Measurements from ENCODE around the gene LRIG1.

DNA sequence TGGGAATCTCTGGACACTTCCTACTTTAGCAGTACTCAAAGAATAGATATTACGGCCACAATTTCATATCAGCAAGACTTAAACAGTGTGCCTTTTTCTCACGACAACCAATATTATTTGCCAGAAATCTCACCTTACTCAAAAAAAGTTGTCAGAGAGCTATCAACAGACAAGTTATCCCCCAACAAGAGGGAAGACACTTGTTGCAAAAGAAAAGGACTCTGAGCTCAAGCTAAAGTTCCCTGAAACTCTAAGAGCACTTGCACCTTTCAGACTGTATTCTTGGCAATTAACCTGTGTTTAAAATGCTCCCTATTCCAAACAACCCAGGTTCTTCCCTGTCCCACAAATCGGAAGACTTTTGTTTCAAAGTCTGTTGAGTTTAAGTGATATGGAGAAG, 4.5 kb downstream of the LRIG1 start:
- TF ChIP-seq, protein P1, sequence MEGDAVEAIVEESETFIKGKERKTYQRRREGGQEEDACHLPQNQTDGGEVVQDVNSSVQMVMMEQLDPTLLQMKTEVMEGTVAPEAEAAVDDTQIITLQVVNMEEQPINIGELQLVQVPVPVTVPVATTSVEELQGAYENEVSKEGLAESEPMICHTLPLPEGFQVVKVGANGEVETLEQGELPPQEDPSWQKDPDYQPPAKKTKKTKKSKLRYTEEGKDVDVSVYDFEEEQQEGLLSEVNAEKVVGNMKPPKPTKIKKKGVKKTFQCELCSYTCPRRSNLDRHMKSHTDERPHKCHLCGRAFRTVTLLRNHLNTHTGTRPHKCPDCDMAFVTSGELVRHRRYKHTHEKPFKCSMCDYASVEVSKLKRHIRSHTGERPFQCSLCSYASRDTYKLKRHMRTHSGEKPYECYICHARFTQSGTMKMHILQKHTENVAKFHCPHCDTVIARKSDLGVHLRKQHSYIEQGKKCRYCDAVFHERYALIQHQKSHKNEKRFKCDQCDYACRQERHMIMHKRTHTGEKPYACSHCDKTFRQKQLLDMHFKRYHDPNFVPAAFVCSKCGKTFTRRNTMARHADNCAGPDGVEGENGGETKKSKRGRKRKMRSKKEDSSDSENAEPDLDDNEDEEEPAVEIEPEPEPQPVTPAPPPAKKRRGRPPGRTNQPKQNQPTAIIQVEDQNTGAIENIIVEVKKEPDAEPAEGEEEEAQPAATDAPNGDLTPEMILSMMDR (IDR thresholded peaks at IDR 0.05; ENCODE audit: insufficient read depth, low read length) = no peak
- TF ChIP-seq GABPA (IDR thresholded peaks at IDR 0.05; ENCODE audit: low read depth) = no peak
- no peak for TF ChIP-seq POLR2AphosphoS5 (IDR thresholded peaks at IDR 0.05; ENCODE audit: low read depth)
- no peak for TF ChIP-seq SPI1 (IDR thresholded peaks at IDR 0.05; ENCODE audit: borderline replicate concordance, low read depth)
- TF ChIP-seq, protein P2, sequence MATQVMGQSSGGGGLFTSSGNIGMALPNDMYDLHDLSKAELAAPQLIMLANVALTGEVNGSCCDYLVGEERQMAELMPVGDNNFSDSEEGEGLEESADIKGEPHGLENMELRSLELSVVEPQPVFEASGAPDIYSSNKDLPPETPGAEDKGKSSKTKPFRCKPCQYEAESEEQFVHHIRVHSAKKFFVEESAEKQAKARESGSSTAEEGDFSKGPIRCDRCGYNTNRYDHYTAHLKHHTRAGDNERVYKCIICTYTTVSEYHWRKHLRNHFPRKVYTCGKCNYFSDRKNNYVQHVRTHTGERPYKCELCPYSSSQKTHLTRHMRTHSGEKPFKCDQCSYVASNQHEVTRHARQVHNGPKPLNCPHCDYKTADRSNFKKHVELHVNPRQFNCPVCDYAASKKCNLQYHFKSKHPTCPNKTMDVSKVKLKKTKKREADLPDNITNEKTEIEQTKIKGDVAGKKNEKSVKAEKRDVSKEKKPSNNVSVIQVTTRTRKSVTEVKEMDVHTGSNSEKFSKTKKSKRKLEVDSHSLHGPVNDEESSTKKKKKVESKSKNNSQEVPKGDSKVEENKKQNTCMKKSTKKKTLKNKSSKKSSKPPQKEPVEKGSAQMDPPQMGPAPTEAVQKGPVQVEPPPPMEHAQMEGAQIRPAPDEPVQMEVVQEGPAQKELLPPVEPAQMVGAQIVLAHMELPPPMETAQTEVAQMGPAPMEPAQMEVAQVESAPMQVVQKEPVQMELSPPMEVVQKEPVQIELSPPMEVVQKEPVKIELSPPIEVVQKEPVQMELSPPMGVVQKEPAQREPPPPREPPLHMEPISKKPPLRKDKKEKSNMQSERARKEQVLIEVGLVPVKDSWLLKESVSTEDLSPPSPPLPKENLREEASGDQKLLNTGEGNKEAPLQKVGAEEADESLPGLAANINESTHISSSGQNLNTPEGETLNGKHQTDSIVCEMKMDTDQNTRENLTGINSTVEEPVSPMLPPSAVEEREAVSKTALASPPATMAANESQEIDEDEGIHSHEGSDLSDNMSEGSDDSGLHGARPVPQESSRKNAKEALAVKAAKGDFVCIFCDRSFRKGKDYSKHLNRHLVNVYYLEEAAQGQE (IDR thresholded peaks at IDR 0.05; ENCODE audit: insufficient replicate concordance, low read depth) = no peak
